Loucy (cell line): Measurements from ENCODE around the gene PTPRN2.

Experiments
- EZH2phosphoT487 ChIP-seq: fragments of 200-600 bp; IDR thresholded peaks from 2 replicates; pipeline ENCODE4 v1.6.1; 2018; ENCODE audit warnings: antibody characterized with exemption, mild to moderate bottlenecking, moderate library complexity, borderline replicate concordance
- TF ChIP-seq, protein P1 (sequence below): fragments of 200-600 bp; sonication (generic); conservative IDR thresholded peaks from 2 replicates; pipeline ENCODE4 v1.5.1; 2014; ENCODE audit warnings: mild to moderate bottlenecking, antibody characterized with exemption, low read length

GRCh38 chr7:157521752-157522151 is 1065.9 kb downstream of the PTPRN2 start:
- TF ChIP-seq, protein P1, sequence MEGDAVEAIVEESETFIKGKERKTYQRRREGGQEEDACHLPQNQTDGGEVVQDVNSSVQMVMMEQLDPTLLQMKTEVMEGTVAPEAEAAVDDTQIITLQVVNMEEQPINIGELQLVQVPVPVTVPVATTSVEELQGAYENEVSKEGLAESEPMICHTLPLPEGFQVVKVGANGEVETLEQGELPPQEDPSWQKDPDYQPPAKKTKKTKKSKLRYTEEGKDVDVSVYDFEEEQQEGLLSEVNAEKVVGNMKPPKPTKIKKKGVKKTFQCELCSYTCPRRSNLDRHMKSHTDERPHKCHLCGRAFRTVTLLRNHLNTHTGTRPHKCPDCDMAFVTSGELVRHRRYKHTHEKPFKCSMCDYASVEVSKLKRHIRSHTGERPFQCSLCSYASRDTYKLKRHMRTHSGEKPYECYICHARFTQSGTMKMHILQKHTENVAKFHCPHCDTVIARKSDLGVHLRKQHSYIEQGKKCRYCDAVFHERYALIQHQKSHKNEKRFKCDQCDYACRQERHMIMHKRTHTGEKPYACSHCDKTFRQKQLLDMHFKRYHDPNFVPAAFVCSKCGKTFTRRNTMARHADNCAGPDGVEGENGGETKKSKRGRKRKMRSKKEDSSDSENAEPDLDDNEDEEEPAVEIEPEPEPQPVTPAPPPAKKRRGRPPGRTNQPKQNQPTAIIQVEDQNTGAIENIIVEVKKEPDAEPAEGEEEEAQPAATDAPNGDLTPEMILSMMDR: no peak
- no peak for TF ChIP-seq EZH2phosphoT487
